ENCODE data around the gene ADIG.
A peak's percentile ranks its signal among the peaks of the same experiment; 100 is the strongest.

The ADIG gene

GRCh38 chr20:38633577-38634093 is 52.6 kb downstream of the ADIG start:
- peak; percentile 13 to 26 for DNase-seq (ENCODE audit: low read depth in 2 of 2)

GRCh38 chr20:38635721-38636288 is 54.8 kb downstream of the ADIG start:
- no peak for DNase-seq (ENCODE audit: low read depth in 2 of 2)

All from stimulated activated CD8-positive, alpha-beta memory T cell treated with anti-CD3 and anti-CD28 coated beads, Interleukin-7, amount 100 ng/mL, for 1 hour (primary cell).